IMR-90 (cell line): ENCODE data around the gene ASNSD1. TPM values are rescaled to one million over a fixed set of nuclear protein-coding genes. Genes with fewer than 3 reads are reported as not detected.

ENCODE experiments used
- ATAC-seq: fragments of 200-7000 bp; cut with Tn5 transposase; 2 replicates; pipeline ENCODE4 v1.9.1; 2020; ENCODE audit warnings: low read depth, mild to moderate bottlenecking, moderate library complexity
- BruUV-seq: library from RNA; stranded (reverse); fragments of 400-500 nt; replicated peaks from 2 replicates; lab custom pipeline; 2021; lab: Mats Ljungman, UMichigan
- CTCF ChIA-PET: fragments of 300-600 bp; formaldehyde crosslinking; extraction: SDS; loops from one replicate; lab custom pipeline; 2021; ENCODE audit warnings: antibody characterized with exemption; lab: Yijun Ruan, JAX
- POLR2A ChIA-PET: fragments of 300-600 bp; sonication (Branson Sonifier 250); formaldehyde crosslinking; loops from one replicate; lab custom pipeline; 2022; ENCODE audit warnings: antibody characterized with exemption; ENCODE audit not compliant: unreplicated experiment; lab: Charles Lee
- DNase-seq: peaks from one replicate; pipeline ENCODE4 v3.0.0; 2013
- H2AFZ ChIP-seq: replicated peaks from 2 replicates; pipeline ENCODE3; 2013; ENCODE audit warnings: low read length, mild to moderate bottlenecking; ENCODE audit not compliant: poor library complexity
- H2AK5ac ChIP-seq: 2 replicates; pipeline ENCODE4 v1.6.1; 2013; ENCODE audit warnings: low read depth, low read length, inconsistent platforms
- H2AK9ac ChIP-seq: replicated peaks from 2 replicates; pipeline ENCODE3; 2013; ENCODE audit warnings: mild to moderate bottlenecking, low read depth, low read length, moderate library complexity; ENCODE audit not compliant: poor library complexity
- H2BK120ac ChIP-seq: 2 replicates; pipeline ENCODE4 v1.6.1; 2013; ENCODE audit warnings: low read depth, low read length, inconsistent platforms
- H2BK15ac ChIP-seq: 3 replicates; pipeline ENCODE4 v1.6.1; 2013; ENCODE audit warnings: low read depth, low read length, inconsistent platforms
- H2BK20ac ChIP-seq: 2 replicates; pipeline ENCODE4 v1.6.1; 2013; ENCODE audit warnings: low read depth, mild to moderate bottlenecking, inconsistent platforms, low read length, moderate library complexity
- H2BK5ac ChIP-seq: 2 replicates; pipeline ENCODE4 v1.6.1; 2013; ENCODE audit warnings: mild to moderate bottlenecking, low read depth, low read length, inconsistent platforms; ENCODE audit not compliant: poor library complexity, severe bottlenecking
- H3K14ac ChIP-seq: replicated peaks from 2 replicates; pipeline ENCODE4 v1.6.1; 2013; ENCODE audit warnings: low read depth, low read length, inconsistent platforms
- H3K18ac ChIP-seq: 2 replicates; pipeline ENCODE4 v1.6.1; 2013; ENCODE audit warnings: low read depth, low read length, control low read depth
- H3K23ac ChIP-seq: 2 replicates; pipeline ENCODE4 v1.6.1; 2013; ENCODE audit warnings: low read depth, low read length, inconsistent platforms
- H3K27ac ChIP-seq: 2 replicates; pipeline ENCODE4 v1.5.1; 2013; ENCODE audit warnings: mild to moderate bottlenecking, control low read depth, low read length; ENCODE audit not compliant: insufficient read depth
- H3K27me3 ChIP-seq: 2 replicates; pipeline ENCODE4 v1.6.1; 2013; ENCODE audit warnings: low read length; ENCODE audit not compliant: control insufficient read depth, insufficient read depth
- H3K36me3 ChIP-seq: 2 replicates; pipeline ENCODE4 v1.6.1; 2013; ENCODE audit warnings: low read length, mixed read lengths; ENCODE audit not compliant: control insufficient read depth, insufficient read depth
- H3K4ac ChIP-seq: 2 replicates; pipeline ENCODE4 v1.6.1; 2013; ENCODE audit warnings: low read depth, low read length, inconsistent platforms
- H3K4me1 ChIP-seq: 2 replicates; pipeline ENCODE4 v1.6.1; 2013; ENCODE audit warnings: low read length, mixed read lengths; ENCODE audit not compliant: control insufficient read depth, insufficient read depth
- H3K4me2 ChIP-seq: 2 replicates; pipeline ENCODE4 v1.6.1; 2013; ENCODE audit warnings: low read depth, mild to moderate bottlenecking, control low read depth, low read length, moderate library complexity
- H3K4me3 ChIP-seq: 2 replicates; pipeline ENCODE4 v1.5.1; 2013; ENCODE audit warnings: low read depth, mild to moderate bottlenecking, control low read depth, low read length, moderate library complexity; ENCODE audit not compliant: insufficient read depth
- H3K56ac ChIP-seq: 2 replicates; pipeline ENCODE4 v1.6.1; 2013; ENCODE audit warnings: low read length, inconsistent platforms; ENCODE audit not compliant: insufficient read depth; ENCODE audit errors: extremely low read depth
- H3K79me1 ChIP-seq, 2 experiments: 2 replicates each; pipeline ENCODE4 v1.6.1; 2013; ENCODE audit warnings: low read length in 2 of 2, inconsistent platforms in 1 of 2, low read depth in 1 of 2
- H3K9ac ChIP-seq: 2 replicates; pipeline ENCODE4 v1.6.1; 2013; ENCODE audit warnings: low read depth, low read length, control low read depth
- H3K9me1 ChIP-seq: 2 replicates; pipeline ENCODE4 v1.6.1; 2013; ENCODE audit warnings: low read length, inconsistent platforms; ENCODE audit not compliant: insufficient read depth
- H3K9me3 ChIP-seq: 2 replicates; pipeline ENCODE4 v1.6.1; 2013; ENCODE audit warnings: low read length; ENCODE audit not compliant: control insufficient read depth, insufficient read depth
- H4K20me1 ChIP-seq: 2 replicates; pipeline ENCODE4 v1.6.1; 2013; ENCODE audit warnings: low read length, inconsistent platforms; ENCODE audit not compliant: insufficient read depth
- H4K5ac ChIP-seq: 2 replicates; pipeline ENCODE4 v1.6.1; 2013; ENCODE audit warnings: mild to moderate bottlenecking, low read depth, low read length, control low read depth
- H4K8ac ChIP-seq, 2 experiments: 2 replicates each; pipeline ENCODE4 v1.6.1; 2013; ENCODE audit warnings: low read depth in 2 of 2, low read length in 2 of 2, control low read depth in 1 of 2, inconsistent platforms in 1 of 2
- H4K91ac ChIP-seq: 2 replicates; pipeline ENCODE4 v1.6.1; 2013; ENCODE audit warnings: low read depth, low read length, inconsistent platforms; ENCODE audit not compliant: insufficient read depth
- BHLHE40 ChIP-seq: fragments of 150-350 bp; IDR thresholded peaks from 2 replicates; pipeline ENCODE4 v1.6.1; 2016; ENCODE audit warnings: mild to moderate bottlenecking, low read depth, low read length
- CEBPB ChIP-seq: IDR thresholded peaks from 2 replicates; pipeline ENCODE4 v1.6.1; 2012; ENCODE audit warnings: low read depth, low read length, improper control_type of control experiment
- CHD1 ChIP-seq: IDR thresholded peaks from 2 replicates; pipeline ENCODE4 v1.6.1; 2012; ENCODE audit warnings: low read depth, low read length, improper control_type of control experiment
- ELK1 ChIP-seq: fragments of 150-350 bp; IDR thresholded peaks from 2 replicates; pipeline ENCODE4 v1.6.1; 2016; ENCODE audit warnings: low read depth, mild to moderate bottlenecking, low read length, moderate library complexity, borderline replicate concordance
- FOS ChIP-seq: fragments of 150-350 bp; IDR thresholded peaks from 2 replicates; pipeline ENCODE4 v1.6.1; 2016; ENCODE audit warnings: low read depth, low read length
- MAFK ChIP-seq: IDR thresholded peaks from 2 replicates; pipeline ENCODE4 v1.6.1; 2012; ENCODE audit warnings: low read depth, low read length, improper control_type of control experiment
- MAZ ChIP-seq: IDR thresholded peaks from 2 replicates; pipeline ENCODE4 v1.6.1; 2012; ENCODE audit warnings: low read depth, mild to moderate bottlenecking, low read length, improper control_type of control experiment, moderate library complexity, borderline replicate concordance
- MXI1 ChIP-seq: IDR thresholded peaks from 2 replicates; pipeline ENCODE4 v1.6.1; 2012; ENCODE audit warnings: low read depth, mild to moderate bottlenecking, low read length, moderate library complexity, borderline replicate concordance
- NFE2L2 ChIP-seq: fragments of 150-350 bp; IDR thresholded peaks from 2 replicates; pipeline ENCODE4 v1.6.1; 2016; ENCODE audit warnings: low read depth, mild to moderate bottlenecking, low read length
- POLR2A ChIP-seq: IDR thresholded peaks from 2 replicates; pipeline ENCODE4 v1.6.1; 2012; ENCODE audit warnings: mild to moderate bottlenecking, low read depth, low read length
- RAD21 ChIP-seq: IDR thresholded peaks from 2 replicates; pipeline ENCODE4 v1.6.1; 2012; ENCODE audit warnings: low read length, improper control_type of control experiment
- RCOR1 ChIP-seq: IDR thresholded peaks from 2 replicates; pipeline ENCODE4 v1.6.1; 2012; ENCODE audit warnings: mild to moderate bottlenecking, low read length, improper control_type of control experiment; ENCODE audit not compliant: insufficient replicate concordance
- RFX5 ChIP-seq: IDR thresholded peaks from 2 replicates; pipeline ENCODE4 v1.8.0; 2012; ENCODE audit warnings: low read depth, mild to moderate bottlenecking, low read length, moderate library complexity
- SMC3 ChIP-seq: fragments of 150-350 bp; IDR thresholded peaks from 2 replicates; pipeline ENCODE4 v1.6.1; 2016; ENCODE audit warnings: low read depth, mild to moderate bottlenecking, antibody characterized with exemption, low read length, moderate library complexity
- dilution Hi-C: fragments of 300-500 bp; cut with HindIII; formaldehyde crosslinking; loops from one replicate; pipeline ENCODE4 v1.14.3; 2018; ENCODE audit warnings: low sequenced_read_pairs; ENCODE audit not compliant: unreplicated experiment
- in situ Hi-C: fragments of 300-500 bp; cut with MboI; formaldehyde crosslinking; loops from 3 replicates; pipeline ENCODE4 v1.14.3; 2019; ENCODE audit warnings: low sequenced_read_pairs, inconsistent platforms, mixed read lengths
- intact Hi-C: fragments of 100-400 bp; cut with micrococcal nuclease; formaldehyde crosslinking; loops from 2 replicates; pipeline ENCODE4 v1.10.0; 2022
- polyA plus RNA-seq, 3 experiments: library from polyadenylated mRNA; depleted of rRNA; stranded (reverse); fragments of >200 nt; gene quantifications; 2 replicates each; pipeline ENCODE4 v1.2.3, GENCODE V29; 2012; ENCODE audit warnings: low replicate concordance in 1 of 3
- total RNA-seq: library from RNA; depleted of rRNA; stranded (reverse); fragments of >200 nt; gene quantifications from 2 replicates; pipeline ENCODE4 v1.2.3, GENCODE V29; 2012
- TF ChIP-seq, protein P1 (sequence below): conservative IDR thresholded peaks from 2 replicates; pipeline ENCODE4 v1.5.1; 2012; ENCODE audit warnings: mild to moderate bottlenecking, low read depth, low read length, improper control_type of control experiment
- TF ChIP-seq, protein P2 (sequence below): fragments of 150-350 bp; IDR thresholded peaks from 2 replicates; pipeline ENCODE4 v1.6.1; 2017; ENCODE audit warnings: mild to moderate bottlenecking, antibody characterized with exemption, low read length, low read depth

The ASNSD1 gene
- total and polyA plus RNA-seq, 2 of the 4 experiments (the other 2 are of a cell fraction), result 29.1 to 35.7 TPM

DNA sequence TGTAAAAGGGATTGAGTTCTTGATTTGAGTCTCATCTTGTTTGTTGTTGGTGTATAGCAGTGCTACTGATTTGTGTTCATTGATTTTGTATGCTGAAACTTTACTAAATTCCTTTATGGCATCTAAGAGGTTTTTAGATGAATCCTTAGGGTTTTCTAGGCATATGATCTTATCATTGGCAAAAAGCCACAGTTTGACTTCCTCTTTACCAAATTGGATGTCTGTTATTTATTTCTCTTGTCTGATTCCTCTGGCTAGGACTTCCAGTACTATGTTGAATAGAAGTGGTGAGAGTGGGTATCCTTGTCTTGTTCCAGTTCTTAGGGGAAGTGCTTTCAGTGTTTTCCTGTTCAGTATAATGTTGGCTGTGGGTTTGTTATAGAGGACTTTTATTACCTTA, 18.0 kb downstream of the ASNSD1 start:
- no TSS peak for BruUV-seq
- Histone ChIP-seq H3K18ac (no peak overlapping the region), H4K5ac (no peak overlapping the region), H3K4ac (no peak overlapping the region), H2BK120ac (no peak overlapping the region), H3K4me1 (peaks cover 2% of the 10 kb centered on the region; the same call in 1 of the 2 replicates), H3K4me2 (no peak overlapping the region), H2BK15ac (no peak overlapping the region), H3K4me3 (no peak overlapping the region), H4K20me1 (no peaks in the 10 kb centered on the region), H3K36me3 (0 out of 2 replicates have a peak, but pooled peaks cover 1% of the 10 kb centered on the region), H3K23ac (no peak overlapping the region), H3K79me1 (peaks cover 17 to 20% of the 10 kb centered on the region in 2 experiments; a peak in 3 of 4 replicates), H2AK5ac (no peak overlapping the region), H3K27ac (no peak overlapping the region), H2BK20ac (no peak overlapping the region), H3K9me1 (no peaks in the 10 kb centered on the region), H4K8ac (no peak overlapping the region), H3K9ac (no peak overlapping the region), H3K27me3 (no peaks in the 10 kb centered on the region), H3K14ac (no peak overlapping the region), H2BK5ac (no peak overlapping the region), H4K91ac (no peak overlapping the region), H3K9me3 (no peaks in the 10 kb centered on the region), H3K56ac (no peak overlapping the region), H2AK9ac (no peak overlapping the region), H2AFZ (no peak overlapping the region)
- CTCF ChIA-PET, result no interaction called here
- DNase-seq (peak; percentile 18), ATAC-seq (no peak)
- dilution Hi-C loops (no loop called here), intact Hi-C loops (no loop called here), in situ Hi-C loops (no loop called here)
- POLR2A ChIA-PET, result no interaction called here
- TF ChIP-seq BHLHE40, result no peak
- no peak for TF ChIP-seq ELK1
- TF ChIP-seq RAD21, result no peak
- TF ChIP-seq CHD1, result no peak
- no peak for TF ChIP-seq SMC3
- no peak for TF ChIP-seq NFE2L2
- TF ChIP-seq RFX5, result no peak
- TF ChIP-seq MAFK, result no peak
- no peak for TF ChIP-seq FOS
- TF ChIP-seq CEBPB, result no peak
- TF ChIP-seq, protein P1, sequence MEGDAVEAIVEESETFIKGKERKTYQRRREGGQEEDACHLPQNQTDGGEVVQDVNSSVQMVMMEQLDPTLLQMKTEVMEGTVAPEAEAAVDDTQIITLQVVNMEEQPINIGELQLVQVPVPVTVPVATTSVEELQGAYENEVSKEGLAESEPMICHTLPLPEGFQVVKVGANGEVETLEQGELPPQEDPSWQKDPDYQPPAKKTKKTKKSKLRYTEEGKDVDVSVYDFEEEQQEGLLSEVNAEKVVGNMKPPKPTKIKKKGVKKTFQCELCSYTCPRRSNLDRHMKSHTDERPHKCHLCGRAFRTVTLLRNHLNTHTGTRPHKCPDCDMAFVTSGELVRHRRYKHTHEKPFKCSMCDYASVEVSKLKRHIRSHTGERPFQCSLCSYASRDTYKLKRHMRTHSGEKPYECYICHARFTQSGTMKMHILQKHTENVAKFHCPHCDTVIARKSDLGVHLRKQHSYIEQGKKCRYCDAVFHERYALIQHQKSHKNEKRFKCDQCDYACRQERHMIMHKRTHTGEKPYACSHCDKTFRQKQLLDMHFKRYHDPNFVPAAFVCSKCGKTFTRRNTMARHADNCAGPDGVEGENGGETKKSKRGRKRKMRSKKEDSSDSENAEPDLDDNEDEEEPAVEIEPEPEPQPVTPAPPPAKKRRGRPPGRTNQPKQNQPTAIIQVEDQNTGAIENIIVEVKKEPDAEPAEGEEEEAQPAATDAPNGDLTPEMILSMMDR, result no peak
- no peak for TF ChIP-seq MAZ
- TF ChIP-seq RCOR1, result no peak
- TF ChIP-seq, protein P2, sequence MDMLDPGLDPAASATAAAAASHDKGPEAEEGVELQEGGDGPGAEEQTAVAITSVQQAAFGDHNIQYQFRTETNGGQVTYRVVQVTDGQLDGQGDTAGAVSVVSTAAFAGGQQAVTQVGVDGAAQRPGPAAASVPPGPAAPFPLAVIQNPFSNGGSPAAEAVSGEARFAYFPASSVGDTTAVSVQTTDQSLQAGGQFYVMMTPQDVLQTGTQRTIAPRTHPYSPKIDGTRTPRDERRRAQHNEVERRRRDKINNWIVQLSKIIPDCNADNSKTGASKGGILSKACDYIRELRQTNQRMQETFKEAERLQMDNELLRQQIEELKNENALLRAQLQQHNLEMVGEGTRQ, result no peak
- no peak for TF ChIP-seq POLR2A
- no peak for TF ChIP-seq MXI1
